Measurements from ENCODE around the gene KMT2C.
"Not testable (repeated sequence)": the region's sequence is repeated elsewhere in the genome, so short reads cannot be mapped to it uniquely, and the experiment has no call there.

Gene KMT2C

DNA sequence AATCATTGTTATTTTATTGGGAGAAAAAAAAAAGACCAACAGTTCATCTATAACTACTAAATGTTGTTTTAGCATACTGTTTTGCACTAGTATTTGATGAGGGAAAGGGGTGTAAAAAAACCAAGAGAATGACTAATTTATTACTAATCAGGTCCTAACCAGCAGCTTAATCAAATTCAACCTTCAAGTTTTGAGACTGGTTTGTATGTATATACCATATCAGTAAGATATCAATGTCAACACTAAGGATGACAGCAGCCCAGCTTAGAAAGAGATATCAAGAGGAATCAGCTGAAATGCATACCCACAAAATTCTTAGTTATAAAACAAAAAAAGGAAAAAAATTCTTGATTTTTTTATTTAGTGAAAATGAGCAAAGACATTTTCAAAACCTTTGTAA, 122.6 kb downstream of the KMT2C start:
- no peak overlapping the region for H3K4me2 ChIP-seq (ENCODE audit: low read length)
- H3K27ac ChIP-seq (ENCODE audit: low read length): no peak overlapping the region
- H3K4me3 ChIP-seq (ENCODE audit: low read length): no peak overlapping the region
- H3K79me2 ChIP-seq (ENCODE audit: low read length): 0 out of 2 replicates have a peak, but pooled peaks cover 5% of the 10 kb centered on the region
- H3K9me3 ChIP-seq (ENCODE audit: insufficient read depth, low read length): no peaks in the 10 kb centered on the region
- H4K20me1 ChIP-seq (ENCODE audit: insufficient read depth, low read length): peaks cover 16% of the 10 kb centered on the region; the same call in 1 of the 2 replicates
- TF ChIP-seq, protein P1, sequence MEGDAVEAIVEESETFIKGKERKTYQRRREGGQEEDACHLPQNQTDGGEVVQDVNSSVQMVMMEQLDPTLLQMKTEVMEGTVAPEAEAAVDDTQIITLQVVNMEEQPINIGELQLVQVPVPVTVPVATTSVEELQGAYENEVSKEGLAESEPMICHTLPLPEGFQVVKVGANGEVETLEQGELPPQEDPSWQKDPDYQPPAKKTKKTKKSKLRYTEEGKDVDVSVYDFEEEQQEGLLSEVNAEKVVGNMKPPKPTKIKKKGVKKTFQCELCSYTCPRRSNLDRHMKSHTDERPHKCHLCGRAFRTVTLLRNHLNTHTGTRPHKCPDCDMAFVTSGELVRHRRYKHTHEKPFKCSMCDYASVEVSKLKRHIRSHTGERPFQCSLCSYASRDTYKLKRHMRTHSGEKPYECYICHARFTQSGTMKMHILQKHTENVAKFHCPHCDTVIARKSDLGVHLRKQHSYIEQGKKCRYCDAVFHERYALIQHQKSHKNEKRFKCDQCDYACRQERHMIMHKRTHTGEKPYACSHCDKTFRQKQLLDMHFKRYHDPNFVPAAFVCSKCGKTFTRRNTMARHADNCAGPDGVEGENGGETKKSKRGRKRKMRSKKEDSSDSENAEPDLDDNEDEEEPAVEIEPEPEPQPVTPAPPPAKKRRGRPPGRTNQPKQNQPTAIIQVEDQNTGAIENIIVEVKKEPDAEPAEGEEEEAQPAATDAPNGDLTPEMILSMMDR (IDR thresholded peaks at IDR 0.05; ENCODE audit: low read depth, low read length): no peak
- no peak for TF ChIP-seq EZH2phosphoT487 (IDR thresholded peaks at IDR 0.05; ENCODE audit: low read depth)
- H3K27me3 ChIP-seq (ENCODE audit: low read depth, low read length): no peaks in the 10 kb centered on the region
- H3K36me3 ChIP-seq (replicated peaks; ENCODE audit: low read depth, low read length): no peaks in the 10 kb centered on the region
- no peak overlapping the region for H2AFZ ChIP-seq (ENCODE audit: low read depth, low read length)
- H3K9ac ChIP-seq (ENCODE audit: low read length): no peak overlapping the region
- peaks cover 8% of the 10 kb centered on the region; the same call in 1 of the 2 replicates for H3K4me1 ChIP-seq (ENCODE audit: low read length)

DNA sequence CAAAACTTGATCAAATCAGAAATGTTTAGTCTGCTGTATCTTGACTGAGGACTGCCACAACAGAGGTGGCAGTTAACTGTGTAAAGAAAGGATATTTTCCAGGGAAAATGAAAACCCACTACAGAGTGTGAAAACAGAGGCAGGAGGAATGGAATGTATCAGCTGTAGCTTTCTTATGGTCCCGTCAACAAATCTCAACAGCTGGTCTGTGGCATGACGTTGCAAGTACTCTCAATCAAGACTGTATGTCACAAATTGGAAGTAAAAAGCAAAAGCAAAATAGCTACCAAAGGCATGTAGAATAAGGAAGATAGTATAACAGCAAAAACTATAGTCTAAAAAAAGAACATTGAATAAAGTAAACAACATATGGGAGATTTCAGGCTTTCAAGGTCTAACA, 123.5 kb downstream of the KMT2C start:
- Histone ChIP-seq H3K9me3 (ENCODE audit: insufficient read depth, low read length) (no peaks in the 10 kb centered on the region), H2AFZ (ENCODE audit: low read depth, low read length) (no peak overlapping the region), H3K27ac (ENCODE audit: low read length) (no peak overlapping the region), H3K4me2 (ENCODE audit: low read length) (no peak overlapping the region), H3K27me3 (ENCODE audit: low read depth, low read length) (no peaks in the 10 kb centered on the region), H3K79me2 (ENCODE audit: low read length) (0 out of 2 replicates have a peak, but pooled peaks cover 2% of the 10 kb centered on the region), H3K4me1 (ENCODE audit: low read length) (peaks cover 8% of the 10 kb centered on the region; the same call in 1 of the 2 replicates), H3K36me3 (replicated peaks; ENCODE audit: low read depth, low read length) (peaks cover 5% of the 10 kb centered on the region), H3K4me3 (ENCODE audit: low read length) (no peak overlapping the region), H3K9ac (ENCODE audit: low read length) (no peak overlapping the region), H4K20me1 (ENCODE audit: insufficient read depth, low read length) (peaks cover 14% of the 10 kb centered on the region; the same call in 1 of the 2 replicates)
- no peak for TF ChIP-seq EZH2phosphoT487 (IDR thresholded peaks at IDR 0.05; ENCODE audit: low read depth)

DNA sequence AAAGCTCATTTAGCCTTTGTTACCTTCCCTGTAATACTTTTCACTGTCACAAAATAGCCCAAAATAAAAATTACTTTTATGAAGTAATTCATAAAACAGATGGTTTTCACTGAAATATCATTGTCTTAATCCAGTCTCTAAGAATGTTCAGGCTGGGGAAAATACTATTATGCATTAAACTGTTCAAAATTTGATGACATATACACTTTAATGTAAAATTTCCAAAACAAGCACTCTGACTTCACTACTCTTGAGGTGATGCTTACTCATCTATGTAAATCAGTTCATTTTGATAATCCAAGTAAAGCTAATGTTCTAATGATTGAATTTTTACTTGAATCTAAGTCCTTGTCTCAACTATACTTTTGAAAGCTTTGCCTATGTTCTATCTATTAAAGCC, 127.9 kb downstream of the KMT2C start:
- H4K20me1 ChIP-seq (ENCODE audit: insufficient read depth, low read length): no peaks in the 10 kb centered on the region
- TF ChIP-seq, protein P1 (IDR thresholded peaks at IDR 0.05; ENCODE audit: low read depth, low read length): no peak
- TF ChIP-seq EZH2phosphoT487 (IDR thresholded peaks at IDR 0.05; ENCODE audit: low read depth): no peak
- H3K27me3 ChIP-seq (ENCODE audit: low read depth, low read length): no peaks in the 10 kb centered on the region
- H3K9me3 ChIP-seq (ENCODE audit: insufficient read depth, low read length): no peaks in the 10 kb centered on the region
- H3K4me3 ChIP-seq (ENCODE audit: low read length): no peak overlapping the region
- H3K27ac ChIP-seq (ENCODE audit: low read length): no peak overlapping the region
- H3K4me1 ChIP-seq (ENCODE audit: low read length): no peaks in the 10 kb centered on the region
- H3K36me3 ChIP-seq (replicated peaks; ENCODE audit: low read depth, low read length): peaks cover 5% of the 10 kb centered on the region
- no peak overlapping the region for H2AFZ ChIP-seq (ENCODE audit: low read depth, low read length)
- no peak overlapping the region for H3K9ac ChIP-seq (ENCODE audit: low read length)
- H3K4me2 ChIP-seq (ENCODE audit: low read length): no peak overlapping the region
- H3K79me2 ChIP-seq (ENCODE audit: low read length): no peaks in the 10 kb centered on the region

DNA sequence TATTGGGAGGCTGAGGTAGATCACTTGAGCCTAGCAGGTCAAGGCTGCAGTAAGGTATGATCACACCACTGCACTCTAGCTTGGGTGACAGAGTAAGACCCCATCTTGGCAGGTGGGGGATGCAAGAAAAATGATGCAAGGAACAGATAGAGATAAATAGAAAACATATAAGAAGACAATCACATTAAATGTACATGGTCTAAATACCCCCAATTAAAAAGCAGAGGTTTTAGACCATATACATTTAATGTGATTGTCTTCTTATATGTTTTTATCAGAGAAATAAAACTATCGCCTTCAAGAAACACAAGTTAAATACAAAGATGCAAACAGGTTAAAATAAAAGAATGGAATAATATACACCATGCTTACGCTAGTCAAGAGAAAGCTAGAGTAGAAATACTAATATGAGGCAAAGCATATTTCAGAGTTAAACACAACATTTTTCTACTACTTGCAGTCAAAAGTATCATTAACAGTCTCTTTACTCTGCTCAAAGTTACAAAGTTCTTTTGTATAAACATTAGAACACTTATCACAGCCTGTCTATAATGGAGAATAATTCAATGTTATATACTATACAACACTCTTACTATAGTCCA, 136.2 kb downstream of the KMT2C start:
- H3K27ac ChIP-seq (ENCODE audit: low read length); H3K4me3 ChIP-seq (ENCODE audit: low read length); H3K79me2 ChIP-seq (ENCODE audit: low read length); H3K4me2 ChIP-seq (ENCODE audit: low read length); H2AFZ ChIP-seq (ENCODE audit: low read depth, low read length); H3K9ac ChIP-seq (ENCODE audit: low read length); H3K27me3 ChIP-seq (ENCODE audit: low read depth, low read length); H3K9me3 ChIP-seq (ENCODE audit: insufficient read depth, low read length); H3K36me3 ChIP-seq (replicated peaks; ENCODE audit: low read depth, low read length): not testable (repeated sequence)
- peaks cover 12% of the 10 kb centered on the region for H3K4me1 ChIP-seq (ENCODE audit: low read length)
- H4K20me1 ChIP-seq (ENCODE audit: insufficient read depth, low read length): peaks cover 13% of the 10 kb centered on the region

DNA sequence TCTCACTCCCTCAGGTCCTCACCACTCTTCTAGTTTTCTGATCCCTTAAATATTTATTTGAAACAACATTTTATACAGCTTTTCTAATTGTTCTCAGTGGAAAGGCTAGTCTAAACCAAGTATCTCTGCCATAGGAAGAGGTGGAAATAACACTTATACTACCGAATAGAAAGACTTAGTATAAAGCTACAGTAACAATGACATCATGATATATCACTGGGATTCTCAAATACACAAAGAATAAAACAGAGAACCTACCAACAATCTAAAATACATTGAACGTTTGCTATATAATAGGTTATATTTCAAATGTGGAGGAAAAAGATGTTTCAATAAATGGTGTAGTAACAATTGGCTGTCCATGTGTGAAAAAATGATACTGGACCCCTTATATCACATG, 142.9 kb downstream of the KMT2C start:
- Histone ChIP-seq H3K4me3 (ENCODE audit: low read length) (no peak overlapping the region), H2AFZ (ENCODE audit: low read depth, low read length) (no peak overlapping the region), H3K27ac (ENCODE audit: low read length) (no peak overlapping the region), H3K4me1 (ENCODE audit: low read length) (peaks cover 7% of the 10 kb centered on the region), H3K9ac (ENCODE audit: low read length) (no peak overlapping the region), H3K79me2 (ENCODE audit: low read length) (0 out of 2 replicates have a peak, but pooled peaks cover 3% of the 10 kb centered on the region), H4K20me1 (ENCODE audit: insufficient read depth, low read length) (peaks cover 13% of the 10 kb centered on the region), H3K36me3 (replicated peaks; ENCODE audit: low read depth, low read length) (no peaks in the 10 kb centered on the region), H3K4me2 (ENCODE audit: low read length) (no peak overlapping the region), H3K9me3 (ENCODE audit: insufficient read depth, low read length) (no peaks in the 10 kb centered on the region), H3K27me3 (ENCODE audit: low read depth, low read length) (no peaks in the 10 kb centered on the region)
- TF ChIP-seq, protein P1 (IDR thresholded peaks at IDR 0.05; ENCODE audit: low read depth, low read length): no peak
- TF ChIP-seq EZH2phosphoT487 (IDR thresholded peaks at IDR 0.05; ENCODE audit: low read depth): no peak

DNA sequence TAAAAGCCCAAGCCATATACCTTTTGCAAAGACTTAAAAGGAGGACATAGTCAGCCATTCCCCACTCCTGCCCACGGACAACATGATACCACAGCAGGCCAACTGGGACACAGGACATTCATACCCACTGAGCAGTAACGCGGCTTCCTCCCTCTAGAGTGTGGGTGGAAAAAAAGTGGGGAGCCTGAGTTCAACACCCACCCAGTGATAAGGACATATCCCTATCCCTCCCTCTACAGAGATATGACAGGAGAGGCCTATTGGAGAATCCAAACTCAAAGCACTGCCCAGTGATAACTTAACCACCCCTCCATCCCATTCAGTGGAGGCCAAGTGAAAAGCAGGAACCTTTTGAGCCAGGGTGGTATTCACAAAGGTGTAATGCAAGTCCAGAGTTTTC, 148.8 kb downstream of the KMT2C start:
- not testable (repeated sequence) for H3K79me2 ChIP-seq (ENCODE audit: low read length); H4K20me1 ChIP-seq (ENCODE audit: insufficient read depth, low read length); H3K9ac ChIP-seq (ENCODE audit: low read length); H3K4me1 ChIP-seq (ENCODE audit: low read length); H3K9me3 ChIP-seq (ENCODE audit: insufficient read depth, low read length); H3K27me3 ChIP-seq (ENCODE audit: low read depth, low read length); H2AFZ ChIP-seq (ENCODE audit: low read depth, low read length); H3K36me3 ChIP-seq (replicated peaks; ENCODE audit: low read depth, low read length); H3K4me3 ChIP-seq (ENCODE audit: low read length); H3K4me2 ChIP-seq (ENCODE audit: low read length); H3K27ac ChIP-seq (ENCODE audit: low read length)

DNA sequence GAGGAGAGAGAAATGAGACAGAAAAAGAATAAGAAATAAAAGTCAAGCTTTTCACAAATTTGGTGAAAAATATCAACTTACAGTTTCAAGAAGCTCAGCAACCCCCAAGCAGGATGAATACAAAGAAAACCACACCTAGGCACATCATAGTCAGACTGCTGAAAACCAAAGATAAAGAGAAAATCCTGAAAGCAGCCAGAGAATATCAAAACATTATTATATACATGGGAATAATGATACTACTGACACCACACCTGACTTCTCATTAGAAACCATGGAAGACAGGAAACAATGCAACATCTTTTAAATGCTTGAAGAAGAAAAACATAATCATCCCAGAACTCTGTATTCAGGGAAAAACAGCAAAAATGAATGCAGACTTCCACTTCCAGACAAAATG, 149.6 kb downstream of the KMT2C start:
- H4K20me1 ChIP-seq (ENCODE audit: insufficient read depth, low read length); H3K4me3 ChIP-seq (ENCODE audit: low read length); H2AFZ ChIP-seq (ENCODE audit: low read depth, low read length); H3K4me2 ChIP-seq (ENCODE audit: low read length); H3K36me3 ChIP-seq (replicated peaks; ENCODE audit: low read depth, low read length); H3K4me1 ChIP-seq (ENCODE audit: low read length); H3K79me2 ChIP-seq (ENCODE audit: low read length); H3K9me3 ChIP-seq (ENCODE audit: insufficient read depth, low read length); H3K9ac ChIP-seq (ENCODE audit: low read length); H3K27ac ChIP-seq (ENCODE audit: low read length); H3K27me3 ChIP-seq (ENCODE audit: low read depth, low read length): not testable (repeated sequence)

Data from OCI-LY3 (cell line).